Raji (cell line): Measurements from ENCODE around the gene COL25A1.

Experiments used
- POLR2A ChIP-seq: IDR thresholded peaks from 2 replicates; pipeline ENCODE4 v1.6.1; 2011; ENCODE audit warnings: low read depth, low read length, control low read depth; ENCODE audit not compliant: insufficient read depth

Gene COL25A1

GRCh38 chr4:109301651-109302360 lies 652 bp downstream of the COL25A1 start:
- TF ChIP-seq POLR2A: no peak

GRCh38 chr4:109298279-109299010 lies 4.0 kb downstream of the COL25A1 start:
- TF ChIP-seq POLR2A: no peak

GRCh38 chr4:109296527-109296926 lies 5.9 kb downstream of the COL25A1 start:
- TF ChIP-seq POLR2A: no peak

GRCh38 chr4:109295081-109295480 lies 7.4 kb downstream of the COL25A1 start:
- no peak for TF ChIP-seq POLR2A

GRCh38 chr4:109294468-109295020 lies 7.9 kb downstream of the COL25A1 start:
- no peak for TF ChIP-seq POLR2A

GRCh38 chr4:109294006-109294405 lies 8.5 kb downstream of the COL25A1 start:
- no peak for TF ChIP-seq POLR2A

GRCh38 chr4:109291707-109292238 lies 10.7 kb downstream of the COL25A1 start:
- TF ChIP-seq POLR2A: no peak

GRCh38 chr4:109290918-109291317 lies 11.5 kb downstream of the COL25A1 start:
- no peak for TF ChIP-seq POLR2A

GRCh38 chr4:109278594-109279031 lies 23.8 kb downstream of the COL25A1 start:
- TF ChIP-seq POLR2A: no peak

GRCh38 chr4:109276482-109277095 lies 25.9 kb downstream of the COL25A1 start:
- no peak for TF ChIP-seq POLR2A

- TF ChIP-seq POLR2A: no peak
These were observed 27.3 kb downstream of the COL25A1 start for GRCh38 chr4:109275066-109275745.

- TF ChIP-seq POLR2A: no peak
These were observed 35.6 kb downstream of the COL25A1 start for GRCh38 chr4:109266891-109267290.

GRCh38 chr4:109266236-109266635 lies 36.2 kb downstream of the COL25A1 start:
- TF ChIP-seq POLR2A: no peak

GRCh38 chr4:109263721-109264120 lies 38.7 kb downstream of the COL25A1 start:
- TF ChIP-seq POLR2A: no peak

GRCh38 chr4:109256818-109257217 lies 45.6 kb downstream of the COL25A1 start:
- no peak for TF ChIP-seq POLR2A
